Colonic mucosa (tissue), 4 donors: ENCODE results near the gene TYW1B. TPM values are rescaled to one million over a fixed set of nuclear protein-coding genes. Genes with fewer than 3 reads are reported as not detected.
"Not testable (repeated sequence)": the region's sequence is repeated elsewhere in the genome, so short reads cannot be mapped to it uniquely, and the experiment has no call there.

ENCODE experiments used
- DNase-seq: peaks from one replicate; pipeline ENCODE4 v3.0.0-alpha.2; 2020
- H3K27ac ChIP-seq: fragments of 200-600 bp; one replicate; pipeline ENCODE4 v1.8.0; 2021
- H3K27me3 ChIP-seq: fragments of 200-600 bp; one replicate; pipeline ENCODE4 v1.8.0; 2021
- H3K36me3 ChIP-seq: fragments of 200-600 bp; one replicate; pipeline ENCODE4 v1.8.0; 2021
- H3K4me1 ChIP-seq: fragments of 200-600 bp; one replicate; pipeline ENCODE4 v1.8.0; 2021; ENCODE audit warnings: mild to moderate bottlenecking
- H3K4me3 ChIP-seq: fragments of 200-600 bp; one replicate; pipeline ENCODE4 v1.8.0; 2021
- H3K9ac ChIP-seq, 2 donors: one replicate each; pipeline ENCODE4 v1.7.0; 2013; ENCODE audit warnings: control low read depth in 2 of 2, low read depth in 2 of 2, low read length in 2 of 2
- H3K9me3 ChIP-seq: fragments of 200-600 bp; one replicate; pipeline ENCODE4 v1.8.0; 2021
- CTCF ChIP-seq: fragments of 200-600 bp; IDR thresholded peaks from one replicate; pipeline ENCODE4 v1.8.0; 2022; ENCODE audit warnings: antibody characterized with exemption, mild to moderate bottlenecking
- intact Hi-C: fragments of 100-400 bp; cut with DNase I; formaldehyde crosslinking; loops from one replicate; pipeline ENCODE4 v1.14.1; 2022
- total RNA-seq, 2 donors: library from RNA; stranded (reverse); fragmentation: NEBNext Ultra II Directional in 1 of 2; extraction: Animal tissue kit (Norgen Biotek cat#: 25700) in 1 of 2; gene quantifications; one replicate each; pipeline ENCODE4 v1.2.1, GENCODE V29; 2021
- donor health status: healthy.
- donor health status: DM: no; HTN: no; CAD: no.
- donor health status: DM: no; HTN: no; CAD: no.

The TYW1B gene
- total RNA-seq, 2 donors from 2014 or later = 1.9 to 8.9 TPM

- intact Hi-C loops = loop anchor here (5.0 kb wide), 1 partner anchor 87 kb away; no protein-coding TSS in a partner anchor
Measured at GRCh38 chr7:72829687-72830354, 1.8 kb upstream of the TYW1B start.

DNA sequence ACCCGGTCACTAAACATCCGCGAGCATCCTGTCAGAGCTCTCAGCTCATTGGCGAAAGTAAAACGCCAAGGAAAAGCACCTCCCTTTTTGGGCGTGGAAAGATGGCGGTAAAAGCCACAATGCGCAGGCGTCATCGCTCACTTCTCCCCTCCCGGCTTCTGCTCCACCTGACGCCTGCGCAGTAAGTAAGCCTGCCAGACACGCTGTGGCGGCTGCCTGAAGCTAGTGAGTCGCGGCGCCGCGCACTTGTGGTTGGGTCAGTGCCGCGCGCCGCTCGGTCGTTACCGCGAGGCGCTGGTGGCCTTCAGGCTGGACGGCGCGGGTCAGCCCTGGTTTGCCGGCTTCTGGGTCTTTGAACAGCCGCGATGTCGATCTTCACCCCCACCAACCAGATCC is 1.3 kb upstream of the TYW1B start:
- H3K27ac ChIP-seq = peak overlapping the region; percentile 89
- H3K9me3 ChIP-seq, H3K36me3 ChIP-seq, H3K27me3 ChIP-seq, H3K4me1 ChIP-seq: not testable (repeated sequence)
- DNase-seq = peak; percentile 97
- intact Hi-C loops = loop anchor here (5.0 kb wide), 1 partner anchor 88 kb away; no protein-coding TSS in a partner anchor
- H3K9ac ChIP-seq = peak overlapping the region; percentile 73 to 83
- peak overlapping the region; percentile 79 for H3K4me3 ChIP-seq

More at GRCh38 chr7:72829687-72830354, 1.8 kb upstream of the TYW1B start:
- peak; percentile 53 for DNase-seq
- Histone ChIP-seq H3K27ac (peak overlapping the region; percentile 89), H3K4me3 (peak overlapping the region; percentile 79), H3K9ac (peak overlapping the region; percentile 73 to 83)
- not testable (repeated sequence) for H3K36me3 ChIP-seq, H3K9me3 ChIP-seq, H3K4me1 ChIP-seq, H3K27me3 ChIP-seq
- TF ChIP-seq CTCF = peak; percentile 18

DNA sequence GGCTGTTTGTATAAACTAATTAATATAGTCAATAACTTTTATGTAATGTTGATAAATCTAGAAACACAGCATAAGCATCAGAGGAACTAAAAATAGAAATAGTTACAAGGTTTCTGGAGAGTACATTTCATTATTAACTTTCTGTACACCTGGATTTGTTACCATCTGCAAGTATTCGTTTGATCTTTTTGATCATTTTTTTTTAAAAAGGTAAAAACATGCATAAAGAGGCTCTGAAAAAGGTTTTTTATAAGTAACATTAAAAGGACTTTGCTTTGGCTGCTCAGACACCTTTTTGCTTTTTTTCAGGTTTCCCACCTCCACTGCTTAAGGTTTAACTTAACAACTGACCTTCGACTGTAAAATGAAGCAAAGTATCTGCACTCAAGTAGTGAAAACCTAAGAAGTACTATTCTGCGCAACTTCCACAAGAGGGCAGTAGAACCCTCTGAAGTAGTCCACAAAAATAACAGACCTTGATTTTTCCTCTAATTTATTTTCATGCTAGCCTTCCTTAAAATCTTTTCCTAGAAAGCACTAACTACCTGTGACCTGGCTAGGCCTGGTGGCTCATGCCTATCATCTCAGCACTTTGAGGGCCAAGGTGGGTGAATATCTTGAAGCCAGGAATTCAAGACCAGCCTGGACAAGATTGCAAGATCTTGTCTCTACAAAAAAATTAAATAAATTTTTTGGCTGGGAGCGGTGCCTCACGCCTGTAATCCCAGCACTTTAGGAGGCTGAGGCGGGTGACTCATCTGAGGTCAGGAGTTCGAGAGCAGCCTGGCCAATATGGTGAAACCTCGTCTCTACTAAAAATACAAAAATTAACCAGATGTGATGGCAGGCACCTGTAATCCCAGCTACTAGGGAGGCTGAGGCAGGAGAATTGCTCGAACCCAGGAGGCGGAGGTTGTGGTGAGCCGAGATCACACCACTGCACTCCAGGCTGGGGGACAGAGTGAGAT is 4.0 kb downstream of the TYW1B start:
- H3K9me3 ChIP-seq, H3K4me1 ChIP-seq, DNase-seq, H3K36me3 ChIP-seq, H3K9ac ChIP-seq, H3K27me3 ChIP-seq, H3K4me3 ChIP-seq, H3K27ac ChIP-seq, intact Hi-C loops: not testable (repeated sequence)
- TF ChIP-seq CTCF = peak; percentile 35

GRCh38 chr7:72822497-72822896 is 5.5 kb downstream of the TYW1B start:
- H3K27ac ChIP-seq, intact Hi-C loops, H3K9ac ChIP-seq, H3K36me3 ChIP-seq, DNase-seq, H3K27me3 ChIP-seq, H3K9me3 ChIP-seq, H3K4me1 ChIP-seq, H3K4me3 ChIP-seq: not testable (repeated sequence)

GRCh38 chr7:72818663-72819361 is 9.2 kb downstream of the TYW1B start:
- intact Hi-C loops, H3K9me3 ChIP-seq, H3K27ac ChIP-seq, H3K36me3 ChIP-seq, H3K9ac ChIP-seq, H3K4me1 ChIP-seq, H3K27me3 ChIP-seq, DNase-seq, H3K4me3 ChIP-seq: not testable (repeated sequence)

DNA sequence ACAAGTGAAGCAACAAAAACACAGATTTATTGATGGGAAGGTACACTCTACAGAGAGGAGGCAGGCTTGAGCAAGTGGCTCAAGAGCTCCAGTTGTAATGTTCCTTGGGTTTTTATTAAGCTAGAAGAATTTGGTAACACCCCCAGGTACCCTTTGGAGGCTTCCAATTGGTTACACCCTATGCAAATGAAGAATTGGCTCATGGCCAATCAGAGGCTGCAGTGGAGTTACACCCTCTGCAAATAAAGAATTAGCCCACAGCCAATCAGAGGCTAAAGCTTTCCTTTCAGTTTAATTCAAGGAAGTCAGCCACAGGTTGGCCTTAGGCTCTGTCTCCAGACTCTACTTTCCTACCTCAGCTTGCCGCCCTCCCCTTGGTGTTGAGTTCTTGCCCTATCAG is 10.3 kb downstream of the TYW1B start:
- DNase-seq, intact Hi-C loops: not testable (repeated sequence)

DNA sequence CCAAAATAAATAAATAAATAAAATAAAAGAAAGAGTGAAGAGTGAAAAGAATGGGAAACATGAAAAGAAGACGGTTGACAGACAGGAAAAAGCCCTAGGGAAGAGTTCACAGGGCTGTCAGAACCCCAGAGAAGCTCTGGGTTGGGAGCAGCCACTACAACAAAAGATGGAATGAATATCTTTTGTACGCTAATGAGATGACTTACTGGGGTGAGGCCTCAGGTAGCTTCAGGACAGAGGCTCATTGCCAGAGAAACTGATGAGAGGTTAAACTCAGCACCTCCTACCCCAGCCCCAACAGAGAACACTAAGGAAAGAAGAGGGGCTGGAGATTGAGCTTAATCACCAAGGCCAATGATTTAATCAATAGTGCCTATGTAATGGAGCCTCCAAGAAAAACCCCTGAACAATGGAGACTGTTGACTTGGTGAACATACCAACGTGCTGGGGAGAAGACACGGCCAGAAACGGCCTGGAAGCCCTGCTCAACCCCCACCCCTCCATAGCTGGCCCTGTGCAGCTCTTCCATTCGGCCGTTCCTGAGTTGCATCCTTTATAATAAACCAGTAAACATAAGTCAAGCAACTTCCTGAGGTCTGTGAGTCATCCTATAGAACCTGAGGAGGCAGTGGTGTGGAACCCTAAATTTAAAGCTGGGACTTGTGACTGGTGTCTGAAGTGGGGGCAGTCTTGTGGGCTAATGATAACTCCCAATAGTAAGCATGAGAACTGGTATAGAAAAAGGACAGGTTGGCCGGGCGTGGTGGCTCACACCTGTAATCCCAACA is 11.4 kb downstream of the TYW1B start:
- intact Hi-C loops, H3K27me3 ChIP-seq, H3K9ac ChIP-seq, H3K9me3 ChIP-seq, H3K4me1 ChIP-seq, H3K36me3 ChIP-seq, H3K27ac ChIP-seq, DNase-seq, H3K4me3 ChIP-seq: not testable (repeated sequence)

More for the DNA sequence above, 10.3 kb downstream of the TYW1B start:
- H3K36me3 ChIP-seq, H3K27me3 ChIP-seq, H3K4me1 ChIP-seq, H3K4me3 ChIP-seq, H3K9me3 ChIP-seq, H3K9ac ChIP-seq, H3K27ac ChIP-seq: not testable (repeated sequence)

GRCh38 chr7:72810437-72810836 is 17.6 kb downstream of the TYW1B start:
- H3K9me3 ChIP-seq, H3K27me3 ChIP-seq, DNase-seq, H3K4me3 ChIP-seq, intact Hi-C loops, H3K36me3 ChIP-seq, H3K4me1 ChIP-seq, H3K27ac ChIP-seq, H3K9ac ChIP-seq: not testable (repeated sequence)

DNA sequence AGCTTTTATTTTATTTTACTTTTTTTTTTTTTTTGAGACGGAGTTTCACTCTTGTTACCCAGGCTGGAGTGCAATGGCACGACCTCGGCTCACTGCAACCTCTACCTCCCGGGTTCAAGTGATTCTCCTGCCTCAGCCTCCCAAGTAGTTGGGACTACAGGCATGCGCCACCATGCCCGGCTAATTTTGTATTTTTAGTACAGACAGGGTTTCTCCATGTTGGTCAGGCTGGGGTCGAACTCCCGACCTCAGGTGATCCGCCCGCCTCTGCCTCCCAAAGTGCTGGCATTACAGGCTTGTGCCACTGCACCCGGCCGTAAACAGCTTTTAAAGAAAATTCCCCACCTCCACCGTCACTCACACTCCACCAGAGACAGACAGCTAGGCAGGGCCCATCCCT is 19.5 kb downstream of the TYW1B start:
- DNase-seq, H3K9me3 ChIP-seq, H3K4me3 ChIP-seq, H3K36me3 ChIP-seq, H3K4me1 ChIP-seq, H3K27me3 ChIP-seq, intact Hi-C loops, H3K27ac ChIP-seq, H3K9ac ChIP-seq: not testable (repeated sequence)

DNA sequence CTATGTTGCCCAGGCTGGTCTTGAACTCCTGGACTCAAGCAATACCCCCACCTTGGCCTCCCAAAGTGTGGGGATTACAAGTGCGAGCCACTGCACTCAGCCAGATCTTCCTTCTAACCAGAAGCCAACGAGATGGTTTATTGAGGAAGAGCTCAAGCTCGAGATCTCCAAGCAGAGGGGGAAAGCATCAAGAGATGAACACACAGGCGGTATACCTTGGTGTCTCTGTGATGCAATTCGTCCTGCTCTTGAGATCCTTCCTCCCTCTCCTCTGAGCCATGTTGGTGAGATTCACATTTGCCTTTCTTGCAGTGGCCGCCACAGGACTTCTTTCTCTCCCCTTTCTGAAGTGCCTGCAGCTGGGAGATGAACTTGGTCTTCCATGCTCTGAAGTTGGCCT is 21.1 kb downstream of the TYW1B start:
- H3K4me3 ChIP-seq, DNase-seq, H3K27me3 ChIP-seq, H3K9me3 ChIP-seq, H3K27ac ChIP-seq, intact Hi-C loops, H3K36me3 ChIP-seq, H3K9ac ChIP-seq, H3K4me1 ChIP-seq: not testable (repeated sequence)
